Measurements from ENCODE around the gene AGTRAP.

AGTRAP gene

GRCh38 chr1:11784256-11784992, 48.5 kb downstream of the AGTRAP start:
- DNase-seq (ENCODE audit: low read depth in 2 of 2) = no peak

DNA sequence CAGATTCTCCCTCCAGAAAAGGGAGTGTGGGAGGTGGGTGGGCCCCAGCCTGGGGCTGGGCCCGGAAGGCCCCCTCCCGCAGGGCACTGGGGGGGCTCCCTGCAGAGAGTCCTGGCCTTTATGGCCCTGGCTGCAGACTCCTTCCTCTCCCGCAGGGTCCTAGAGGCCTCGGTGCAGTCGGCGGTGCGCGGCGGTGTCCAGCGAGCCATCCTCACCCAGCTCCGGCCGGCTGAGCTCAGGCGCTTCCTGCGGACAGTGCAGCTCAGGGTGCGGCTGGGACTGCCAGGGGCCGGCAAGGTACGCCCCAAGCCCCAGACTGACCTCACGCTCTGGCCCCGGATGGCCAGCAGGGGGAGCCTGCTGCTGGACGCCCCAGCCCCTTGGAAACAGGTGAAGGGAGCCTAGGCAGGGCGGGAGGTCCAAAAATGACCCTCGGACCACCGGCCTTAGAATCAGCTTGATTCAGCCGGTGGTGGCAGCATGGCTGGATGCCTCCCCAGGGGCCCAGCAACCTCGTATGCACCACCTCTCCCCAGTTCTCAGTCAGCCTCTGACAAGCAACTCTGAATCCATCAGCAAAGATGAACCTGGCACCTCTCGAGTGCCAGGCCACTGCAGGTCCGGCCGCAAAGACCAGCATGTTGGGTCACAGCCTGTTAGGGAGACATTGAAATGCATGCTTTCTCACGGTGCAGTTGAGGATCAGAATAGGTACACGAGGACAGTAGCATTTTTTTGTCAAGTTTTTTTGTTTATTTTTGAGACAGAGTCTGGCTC, 49.2 kb downstream of the AGTRAP start:
- DNase-seq (ENCODE audit: low read depth in 2 of 2) = peak in 1 of 2 donors; percentile 24

GRCh38 chr1:11786168-11786567, 50.2 kb downstream of the AGTRAP start:
- no peak for DNase-seq (ENCODE audit: low read depth in 2 of 2)

DNA sequence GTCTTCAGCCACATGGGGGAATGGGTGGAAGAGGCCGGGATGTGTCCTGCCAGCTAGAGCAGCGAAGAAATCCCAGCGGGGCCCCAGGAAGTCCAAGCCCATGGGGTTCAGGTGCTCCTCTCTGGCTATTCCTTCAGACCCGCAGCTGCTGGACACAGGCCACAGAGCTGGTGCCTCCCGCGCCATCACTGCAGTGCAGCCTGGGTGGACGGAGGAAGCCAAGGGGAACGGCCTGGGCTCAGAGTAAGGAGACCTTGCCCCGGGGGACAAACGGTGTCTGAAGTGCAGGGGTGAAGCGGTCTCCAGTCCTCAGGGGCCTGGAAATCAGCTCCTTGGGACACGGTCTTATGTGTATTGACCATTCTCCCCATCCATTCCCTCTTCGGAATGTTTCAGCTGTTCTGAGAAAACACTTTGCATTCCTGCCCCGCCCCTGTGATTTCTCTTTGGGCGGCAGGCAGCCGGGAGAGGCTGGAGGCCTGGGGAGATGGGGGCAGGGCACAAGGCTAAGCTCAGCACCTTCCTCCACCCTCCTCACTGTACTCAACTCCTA, 51.4 kb downstream of the AGTRAP start:
- no peak for DNase-seq (ENCODE audit: low read depth in 2 of 2)

DNA sequence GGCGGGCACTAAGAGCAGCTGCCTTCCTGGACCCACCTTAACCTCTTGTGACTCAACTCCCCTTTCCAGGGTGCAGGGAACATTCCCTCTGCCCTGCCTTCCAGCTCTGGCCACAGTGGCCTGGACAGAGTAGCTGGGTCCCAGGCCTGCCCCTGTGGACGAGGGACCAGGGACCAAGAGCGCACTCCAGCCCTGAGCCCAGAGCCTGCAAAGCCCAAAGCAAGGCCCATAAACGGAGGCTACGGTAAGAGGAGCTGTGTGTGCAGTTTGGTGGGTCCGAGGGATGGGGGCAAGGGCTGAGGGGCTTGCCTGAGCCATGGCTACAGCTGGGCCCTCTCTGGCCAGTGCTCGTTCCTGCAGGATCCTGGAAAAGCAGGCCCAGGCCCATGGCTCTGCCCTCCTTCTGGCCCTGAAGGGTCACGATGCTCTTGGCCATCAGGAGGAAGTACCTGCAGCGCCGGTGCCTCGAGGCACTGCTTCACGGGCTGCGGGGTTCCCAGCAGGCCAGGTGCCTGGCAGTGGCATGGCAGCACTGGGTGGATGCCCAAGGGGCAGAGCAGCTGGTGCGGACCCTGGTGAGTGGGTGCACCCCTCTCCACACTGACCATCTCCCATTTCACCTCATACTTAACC, 52.0 kb downstream of the AGTRAP start:
- DNase-seq (ENCODE audit: low read depth in 2 of 2) = no peak

GRCh38 chr1:11788549-11789053, 52.7 kb downstream of the AGTRAP start:
- DNase-seq (ENCODE audit: low read depth in 2 of 2) = no peak

- DNase-seq (ENCODE audit: low read depth in 2 of 2) = no peak
These were observed 53.5 kb downstream of the AGTRAP start for GRCh38 chr1:11789126-11790067.

DNA sequence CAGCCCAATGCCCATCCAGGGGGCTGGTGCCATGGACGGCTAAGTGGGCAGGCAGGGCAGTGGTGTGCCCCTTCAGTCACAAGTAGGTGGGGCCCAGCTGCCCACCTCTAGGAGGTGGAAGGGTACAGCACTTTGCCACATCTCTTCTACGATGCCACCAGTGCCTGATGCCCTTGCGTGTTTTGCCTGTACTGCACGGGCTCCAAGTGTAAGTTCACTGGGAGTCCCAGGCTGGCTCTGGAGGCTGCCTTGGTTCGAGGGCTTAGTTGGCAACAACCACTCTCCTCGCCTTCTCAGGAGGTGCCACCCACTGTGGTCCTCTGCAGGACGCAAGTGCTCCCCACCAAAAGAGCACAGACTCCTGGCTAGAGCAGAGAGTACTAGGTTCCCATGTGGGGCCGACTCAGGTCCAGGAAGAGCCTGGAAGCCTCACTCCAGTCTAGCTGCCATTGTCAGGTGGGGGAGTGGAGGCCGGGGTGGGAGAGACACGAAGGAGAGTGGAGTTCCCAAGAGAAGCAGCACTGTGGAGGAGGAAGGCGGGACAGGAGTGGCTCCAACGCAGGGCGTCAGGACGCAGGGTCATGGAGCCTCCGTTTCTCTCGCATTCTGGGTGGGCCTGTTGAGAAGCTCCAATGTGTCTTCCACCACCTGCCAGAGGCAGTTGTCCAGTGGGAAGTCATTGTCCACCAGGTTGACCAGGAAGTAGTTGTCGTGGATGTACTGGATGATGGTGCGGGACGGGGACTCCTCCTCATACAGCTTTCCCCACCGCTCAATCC, 54.4 kb downstream of the AGTRAP start:
- DNase-seq (ENCODE audit: low read depth in 2 of 2) = no peak

DNA sequence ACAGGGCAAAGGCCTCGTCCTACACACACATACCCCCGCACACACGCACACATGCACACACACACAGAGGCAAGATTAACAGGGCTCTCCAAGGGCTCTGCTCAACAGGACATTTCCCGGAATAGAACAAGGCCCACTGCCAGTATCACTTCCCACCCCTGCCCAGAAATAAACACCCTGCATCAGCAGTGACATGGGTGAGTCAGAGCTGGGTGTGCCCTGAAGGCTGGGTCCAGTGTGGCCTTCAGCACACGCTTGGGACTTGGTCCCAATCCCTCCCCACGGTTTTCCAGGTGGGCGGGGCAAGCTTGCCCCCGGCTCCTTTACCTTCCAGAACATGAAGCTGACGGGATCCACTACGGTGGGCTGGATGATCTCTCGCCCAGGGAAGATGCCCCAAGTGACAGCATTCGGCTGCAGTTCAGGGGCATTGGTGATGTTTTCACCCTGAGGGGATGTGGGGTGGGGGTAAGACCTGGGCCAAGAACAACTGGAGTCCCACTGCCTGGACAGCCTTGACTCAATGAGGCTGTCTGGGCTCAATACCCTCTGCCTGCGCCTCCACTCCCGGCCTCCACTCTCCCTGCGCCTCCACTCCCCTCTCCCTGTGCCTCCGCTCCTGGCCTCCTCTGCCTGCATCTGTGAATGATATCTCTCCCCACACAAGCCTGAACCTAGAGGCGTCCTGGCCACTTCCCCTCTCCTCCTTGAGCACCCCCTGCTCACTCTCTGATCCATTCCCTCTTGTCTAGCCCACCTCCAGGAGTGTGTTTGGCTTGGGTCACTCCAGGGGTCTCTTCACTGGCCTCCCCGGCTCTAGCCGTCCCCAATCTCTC, 55.2 kb downstream of the AGTRAP start:
- no peak for DNase-seq (ENCODE audit: low read depth in 2 of 2)

GRCh38 chr1:11792106-11792505, 56.2 kb downstream of the AGTRAP start:
- DNase-seq (ENCODE audit: low read depth in 2 of 2) = no peak

DNA sequence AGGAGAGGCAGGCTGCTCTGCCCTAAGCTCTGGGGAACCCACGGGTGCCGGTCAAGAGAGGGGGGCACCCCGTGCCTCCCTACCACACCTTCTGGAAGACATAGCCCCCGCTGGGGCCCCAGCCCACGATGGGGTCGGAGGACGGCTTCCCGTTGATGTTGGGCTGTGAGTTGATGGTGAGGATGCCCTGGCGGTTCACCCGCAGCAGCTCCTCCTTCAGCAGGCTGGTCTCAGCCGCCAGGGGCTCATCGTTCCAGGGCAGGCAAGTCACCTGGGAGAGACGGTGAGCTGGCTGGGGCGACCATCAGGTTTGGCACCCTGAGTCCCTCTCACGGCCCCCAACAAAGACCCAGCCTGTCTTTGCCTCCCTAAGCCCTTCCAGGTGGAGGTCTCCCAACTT, 57.9 kb downstream of the AGTRAP start:
- DNase-seq (ENCODE audit: low read depth in 2 of 2) = no peak

DNA sequence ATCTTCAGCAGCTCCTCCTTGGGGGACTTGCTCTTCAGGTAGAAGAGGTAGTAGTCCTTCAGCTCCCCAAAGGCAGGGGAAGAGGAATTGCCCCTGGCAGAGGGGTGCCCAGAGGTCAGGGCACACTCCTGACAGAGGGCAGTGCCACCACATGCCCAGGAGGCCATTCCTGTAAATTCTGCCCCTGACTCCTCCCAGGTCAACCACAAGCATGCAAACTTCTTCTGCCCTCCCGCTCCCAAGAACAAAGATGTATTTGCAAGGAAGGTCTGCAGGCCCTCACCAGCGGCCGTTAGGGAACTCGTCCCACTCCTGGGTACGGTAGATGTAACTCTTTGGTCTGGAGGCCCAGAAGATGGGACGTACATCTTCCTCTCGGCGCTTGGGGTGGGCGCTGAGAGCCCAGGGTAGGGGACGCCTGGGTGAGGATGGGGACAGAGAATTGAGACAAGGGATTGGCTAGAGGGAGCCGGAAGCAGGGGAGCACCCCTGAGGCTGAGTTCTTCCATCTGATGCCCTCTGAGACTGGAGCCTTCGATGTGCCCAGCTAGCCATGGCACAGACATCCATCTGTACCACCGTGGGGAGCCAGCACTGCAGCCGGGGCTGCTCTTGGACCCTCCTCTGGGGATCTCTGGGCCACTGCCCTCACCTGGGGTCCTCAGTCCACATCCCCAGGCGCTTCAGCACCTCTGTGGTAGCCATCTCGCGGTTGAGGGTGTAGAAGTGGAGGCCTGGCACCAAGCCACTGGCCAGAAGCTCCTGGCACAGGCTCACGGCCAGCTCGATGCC, 58.7 kb downstream of the AGTRAP start:
- no peak for DNase-seq (ENCODE audit: low read depth in 2 of 2)

GRCh38 chr1:11795238-11795890, 59.4 kb downstream of the AGTRAP start:
- no peak for DNase-seq (ENCODE audit: low read depth in 2 of 2)

DNA sequence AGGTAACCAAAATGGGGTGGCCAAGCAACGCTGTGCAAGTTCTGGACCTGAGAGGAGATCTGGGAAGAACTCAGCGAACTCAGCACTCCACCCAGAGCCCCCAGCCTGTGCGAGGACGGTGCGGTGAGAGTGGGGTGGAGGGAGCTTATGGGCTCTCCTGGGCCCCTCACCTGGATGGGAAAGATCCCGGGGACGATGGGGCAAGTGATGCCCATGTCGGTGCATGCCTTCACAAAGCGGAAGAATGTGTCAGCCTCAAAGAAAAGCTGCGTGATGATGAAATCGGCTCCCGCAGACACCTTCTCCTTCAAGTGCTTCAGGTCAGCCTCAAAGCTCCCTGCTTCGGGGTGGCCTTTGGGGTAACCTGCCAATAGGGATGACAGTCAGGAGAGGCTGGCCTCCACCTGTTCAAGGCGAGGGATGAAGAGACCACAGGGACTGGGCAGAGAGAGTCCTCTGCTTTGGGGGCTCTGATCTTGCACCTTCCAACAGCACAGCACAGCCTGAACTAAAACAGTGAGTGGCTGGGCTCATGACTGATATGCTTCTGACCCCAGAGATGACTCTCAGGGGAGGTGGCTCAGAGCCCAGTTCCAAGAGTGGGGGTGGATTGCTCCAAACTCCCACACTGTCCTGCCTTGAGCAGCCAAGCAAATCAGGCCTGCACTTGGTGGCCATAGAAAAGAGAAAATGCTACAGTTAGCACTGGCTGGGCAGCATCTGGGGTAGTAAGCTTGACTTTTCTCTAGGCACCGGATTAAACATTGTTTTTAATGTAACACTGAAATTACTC, 60.3 kb downstream of the AGTRAP start:
- no peak for DNase-seq (ENCODE audit: low read depth in 2 of 2)

DNA sequence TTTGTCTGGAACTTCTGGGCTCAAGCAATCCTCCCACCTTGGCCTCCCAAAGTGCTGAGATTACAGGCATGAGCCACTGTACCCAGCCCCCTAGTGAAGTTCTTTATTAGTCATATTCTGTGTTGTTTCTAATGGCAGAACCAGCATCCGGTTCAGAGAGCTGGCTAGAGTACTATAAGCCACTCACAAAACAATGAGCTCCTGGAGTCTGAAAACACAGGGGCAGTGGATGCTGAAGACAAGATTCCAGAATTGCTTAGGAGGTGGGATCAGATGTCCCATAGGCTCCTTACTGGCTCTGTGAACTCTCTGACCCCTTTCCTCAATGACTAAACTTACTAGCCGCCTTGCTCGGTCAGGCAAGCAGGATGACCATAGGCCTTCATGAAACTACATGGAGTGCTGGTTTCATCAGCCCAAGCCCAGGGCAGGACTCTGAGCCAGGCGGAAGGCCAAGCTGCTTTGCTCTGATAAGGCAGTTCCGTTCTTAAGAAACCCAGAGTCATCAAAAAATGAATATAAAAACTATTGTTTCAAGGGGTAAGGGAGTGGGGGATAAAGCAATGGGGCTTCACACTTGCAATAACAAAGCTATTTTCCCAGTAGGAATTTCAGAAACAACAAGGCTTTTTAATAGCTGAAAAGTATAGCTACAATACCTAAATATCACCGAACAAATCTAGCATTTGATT, 61.7 kb downstream of the AGTRAP start:
- DNase-seq (ENCODE audit: low read depth in 2 of 2) = no peak

- DNase-seq (ENCODE audit: low read depth in 2 of 2) = no peak
These were observed 63.2 kb downstream of the AGTRAP start for GRCh38 chr1:11799099-11799498.

DNA sequence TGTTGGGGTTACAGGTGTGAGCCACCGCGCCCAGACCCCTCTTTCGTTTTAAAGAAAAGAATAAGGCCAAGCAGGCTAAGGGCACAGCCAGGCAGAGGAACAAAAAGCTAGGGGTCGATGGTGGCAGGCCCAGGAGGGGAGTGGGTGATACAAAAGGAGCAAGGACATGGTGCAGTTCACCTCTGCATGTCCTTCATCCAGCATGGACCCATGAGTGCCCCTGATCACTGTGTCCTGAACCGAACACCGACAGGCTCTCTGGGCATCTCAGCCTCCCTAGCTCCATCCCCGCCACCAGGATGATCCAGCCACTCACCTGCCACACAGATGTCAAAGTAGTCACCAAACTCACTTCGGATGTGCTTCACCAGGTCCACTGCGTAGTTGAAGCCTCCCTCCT, 64.0 kb downstream of the AGTRAP start:
- no peak for DNase-seq (ENCODE audit: low read depth in 2 of 2)
